ENCODE data around the gene RTTN. TPM values are rescaled to one million over a fixed set of nuclear protein-coding genes. Genes with fewer than 3 reads are reported as not detected.

RTTN gene
- polyA plus RNA-seq, 2 of the 4 experiments (the other 2 are of a cell fraction), result 8.4 to 24.6 TPM

DNA sequence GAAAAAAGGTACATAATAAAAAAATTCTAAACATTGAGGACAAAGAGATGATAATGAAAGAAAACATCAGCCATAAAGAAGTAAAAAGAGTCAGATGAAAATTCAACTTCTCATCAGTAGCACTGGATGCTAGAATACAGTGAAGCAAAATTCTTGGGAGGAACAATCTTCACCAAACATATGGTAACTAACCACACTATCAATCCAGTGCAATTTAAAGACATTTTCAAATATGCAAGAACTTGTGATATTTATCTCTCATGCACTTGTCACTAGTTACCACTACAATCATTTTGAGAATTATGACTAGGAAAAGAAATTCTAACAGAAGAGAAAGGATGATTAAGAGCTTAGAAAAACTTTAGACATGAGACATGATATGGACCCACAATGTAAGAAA, 127.4 kb downstream of the RTTN start:
- H3K9me3 ChIP-seq, result no peaks in the 10 kb centered on the region
- CTCF ChIA-PET, result no interaction called here
- no peak overlapping the region for H3K4me3 ChIP-seq
- DNase-seq (ENCODE audit: low read depth in 1 of 2, low spot score in 1 of 2) (no peak), FAIRE-seq (no peak), ATAC-seq (no peak)
- no peak for TF ChIP-seq NR3C1 (IDR thresholded peaks at IDR 0.05)
- TF ChIP-seq, protein P1, sequence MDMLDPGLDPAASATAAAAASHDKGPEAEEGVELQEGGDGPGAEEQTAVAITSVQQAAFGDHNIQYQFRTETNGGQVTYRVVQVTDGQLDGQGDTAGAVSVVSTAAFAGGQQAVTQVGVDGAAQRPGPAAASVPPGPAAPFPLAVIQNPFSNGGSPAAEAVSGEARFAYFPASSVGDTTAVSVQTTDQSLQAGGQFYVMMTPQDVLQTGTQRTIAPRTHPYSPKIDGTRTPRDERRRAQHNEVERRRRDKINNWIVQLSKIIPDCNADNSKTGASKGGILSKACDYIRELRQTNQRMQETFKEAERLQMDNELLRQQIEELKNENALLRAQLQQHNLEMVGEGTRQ (IDR thresholded peaks at IDR 0.05), result no peak
- TF ChIP-seq, protein P2, sequence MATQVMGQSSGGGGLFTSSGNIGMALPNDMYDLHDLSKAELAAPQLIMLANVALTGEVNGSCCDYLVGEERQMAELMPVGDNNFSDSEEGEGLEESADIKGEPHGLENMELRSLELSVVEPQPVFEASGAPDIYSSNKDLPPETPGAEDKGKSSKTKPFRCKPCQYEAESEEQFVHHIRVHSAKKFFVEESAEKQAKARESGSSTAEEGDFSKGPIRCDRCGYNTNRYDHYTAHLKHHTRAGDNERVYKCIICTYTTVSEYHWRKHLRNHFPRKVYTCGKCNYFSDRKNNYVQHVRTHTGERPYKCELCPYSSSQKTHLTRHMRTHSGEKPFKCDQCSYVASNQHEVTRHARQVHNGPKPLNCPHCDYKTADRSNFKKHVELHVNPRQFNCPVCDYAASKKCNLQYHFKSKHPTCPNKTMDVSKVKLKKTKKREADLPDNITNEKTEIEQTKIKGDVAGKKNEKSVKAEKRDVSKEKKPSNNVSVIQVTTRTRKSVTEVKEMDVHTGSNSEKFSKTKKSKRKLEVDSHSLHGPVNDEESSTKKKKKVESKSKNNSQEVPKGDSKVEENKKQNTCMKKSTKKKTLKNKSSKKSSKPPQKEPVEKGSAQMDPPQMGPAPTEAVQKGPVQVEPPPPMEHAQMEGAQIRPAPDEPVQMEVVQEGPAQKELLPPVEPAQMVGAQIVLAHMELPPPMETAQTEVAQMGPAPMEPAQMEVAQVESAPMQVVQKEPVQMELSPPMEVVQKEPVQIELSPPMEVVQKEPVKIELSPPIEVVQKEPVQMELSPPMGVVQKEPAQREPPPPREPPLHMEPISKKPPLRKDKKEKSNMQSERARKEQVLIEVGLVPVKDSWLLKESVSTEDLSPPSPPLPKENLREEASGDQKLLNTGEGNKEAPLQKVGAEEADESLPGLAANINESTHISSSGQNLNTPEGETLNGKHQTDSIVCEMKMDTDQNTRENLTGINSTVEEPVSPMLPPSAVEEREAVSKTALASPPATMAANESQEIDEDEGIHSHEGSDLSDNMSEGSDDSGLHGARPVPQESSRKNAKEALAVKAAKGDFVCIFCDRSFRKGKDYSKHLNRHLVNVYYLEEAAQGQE (IDR thresholded peaks at IDR 0.05), result no peak
- TF ChIP-seq EP300 (IDR thresholded peaks at IDR 0.05), result no peak
- no peak for TF ChIP-seq CHD4 (IDR thresholded peaks at IDR 0.05; ENCODE audit: borderline replicate concordance)
- no peak overlapping the region for H3K27ac ChIP-seq
- H3K4me1 ChIP-seq, result no peaks in the 10 kb centered on the region
- no peak overlapping the region for H3K4me2 ChIP-seq
- POLR2A ChIA-PET, result no interaction called here

DNA sequence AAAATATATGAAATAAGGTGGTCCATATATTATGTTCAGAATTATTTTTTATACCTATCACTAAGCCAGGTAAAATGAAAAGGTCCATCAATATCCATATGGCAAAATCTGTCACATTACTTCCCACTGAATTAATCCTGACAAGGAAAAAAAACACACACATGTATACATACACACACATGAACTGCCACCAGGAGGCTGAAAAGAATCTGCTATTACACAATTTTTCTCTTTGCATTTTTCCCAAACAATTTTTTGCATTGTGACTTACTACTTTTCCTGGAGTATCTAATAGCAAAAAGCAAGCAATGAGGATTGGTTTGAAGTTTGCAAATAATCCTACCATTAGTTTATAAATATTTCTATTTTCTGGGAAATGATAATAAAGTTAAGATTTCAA, 129.6 kb downstream of the RTTN start:
- ATAC-seq (no peak), FAIRE-seq (no peak), DNase-seq (ENCODE audit: low read depth in 1 of 2, low spot score in 1 of 2) (no peak)
- no peaks in the 10 kb centered on the region for H3K4me1 ChIP-seq
- no peak overlapping the region for H3K27ac ChIP-seq
- POLR2A ChIA-PET, result no interaction called here
- TF ChIP-seq RARB (CRISPR knock-in tag; IDR thresholded peaks at IDR 0.05), result no peak
- TF ChIP-seq CBX8 (IDR thresholded peaks at IDR 0.05), result no peak
- TF ChIP-seq, protein P2 (IDR thresholded peaks at IDR 0.05), result no peak
- TF ChIP-seq, protein P3, sequence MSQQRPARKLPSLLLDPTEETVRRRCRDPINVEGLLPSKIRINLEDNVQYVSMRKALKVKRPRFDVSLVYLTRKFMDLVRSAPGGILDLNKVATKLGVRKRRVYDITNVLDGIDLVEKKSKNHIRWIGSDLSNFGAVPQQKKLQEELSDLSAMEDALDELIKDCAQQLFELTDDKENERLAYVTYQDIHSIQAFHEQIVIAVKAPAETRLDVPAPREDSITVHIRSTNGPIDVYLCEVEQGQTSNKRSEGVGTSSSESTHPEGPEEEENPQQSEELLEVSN (IDR thresholded peaks at IDR 0.05; ENCODE audit: borderline replicate concordance, low read depth), result no peak
- TF ChIP-seq, protein P4, sequence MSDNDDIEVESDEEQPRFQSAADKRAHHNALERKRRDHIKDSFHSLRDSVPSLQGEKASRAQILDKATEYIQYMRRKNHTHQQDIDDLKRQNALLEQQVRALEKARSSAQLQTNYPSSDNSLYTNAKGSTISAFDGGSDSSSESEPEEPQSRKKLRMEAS (IDR thresholded peaks at IDR 0.05), result no peak
- no peak for TF ChIP-seq RCOR1 (IDR thresholded peaks at IDR 0.05; ENCODE audit: low read depth, low read length)
- H3K4me2 ChIP-seq, result no peak overlapping the region
- no peaks in the 10 kb centered on the region for H3K9me3 ChIP-seq
- CTCF ChIA-PET, result no interaction called here
- no peak overlapping the region for H3K4me3 ChIP-seq

DNA sequence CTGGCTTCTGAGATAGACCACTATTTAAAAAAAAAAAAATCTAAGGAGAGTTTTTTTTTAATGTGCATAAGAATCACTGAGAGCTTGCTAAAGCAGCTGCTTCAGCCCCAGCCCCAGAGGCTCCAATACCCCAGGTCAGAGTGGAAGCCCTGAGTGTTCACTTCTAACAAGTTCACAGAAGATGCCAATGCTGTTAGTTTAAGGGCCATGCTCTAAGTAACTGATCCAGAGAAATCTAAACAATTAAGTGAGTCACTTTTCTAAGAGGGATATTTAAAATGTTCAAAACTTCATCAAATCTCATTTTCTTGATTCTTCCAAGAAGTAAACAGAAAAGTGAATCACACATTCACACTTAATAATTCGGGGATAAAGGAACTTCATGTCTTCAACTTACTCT, 131.4 kb downstream of the RTTN start:
- WGBS (ENCODE audit: missing lambda C conversion rate), result 81% methylated on average over 1 of the region's 1 CpG
- Histone ChIP-seq H3K27ac (no peak overlapping the region), H3K9me3 (no peaks in the 10 kb centered on the region), H3K4me2 (no peak overlapping the region), H3K4me3 (no peak overlapping the region), H3K4me1 (no peaks in the 10 kb centered on the region)
- CTCF ChIA-PET, result no interaction called here
- DNase-seq (ENCODE audit: low read depth in 1 of 2, low spot score in 1 of 2), result no peak
- POLR2A ChIA-PET, result no interaction called here
- ATAC-seq, result no peak
- FAIRE-seq, result no peak
- TF ChIP-seq ZFP36 (IDR thresholded peaks at IDR 0.05; ENCODE audit: borderline replicate concordance, partially characterized antibody), result no peak
- TF ChIP-seq CEBPB (IDR thresholded peaks at IDR 0.05), result no peak
- TF ChIP-seq PHF8 (IDR thresholded peaks at IDR 0.05; ENCODE audit: borderline replicate concordance, low read depth), result no peak
- no peak for TF ChIP-seq MAZ (IDR thresholded peaks at IDR 0.05; ENCODE audit: borderline replicate concordance, low read depth, low read length)
- TF ChIP-seq MYC (IDR thresholded peaks at IDR 0.05; ENCODE audit: borderline replicate concordance, low read length), result no peak
- TF ChIP-seq RARB (CRISPR knock-in tag; IDR thresholded peaks at IDR 0.05), result no peak
- TF ChIP-seq FOSL2 (IDR thresholded peaks at IDR 0.05), result no peak
- TF ChIP-seq FOSL2 (CRISPR knock-in tag; IDR thresholded peaks at IDR 0.05), result no peak
- TF ChIP-seq, protein P5, sequence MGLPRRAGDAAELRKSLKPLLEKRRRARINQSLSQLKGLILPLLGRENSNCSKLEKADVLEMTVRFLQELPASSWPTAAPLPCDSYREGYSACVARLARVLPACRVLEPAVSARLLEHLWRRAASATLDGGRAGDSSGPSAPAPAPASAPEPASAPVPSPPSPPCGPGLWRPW (IDR thresholded peaks at IDR 0.05), result no peak
- TF ChIP-seq SMC3 (IDR thresholded peaks at IDR 0.05), result no peak
- TF ChIP-seq, protein P2 (IDR thresholded peaks at IDR 0.05), result no peak
- TF ChIP-seq, protein P6, sequence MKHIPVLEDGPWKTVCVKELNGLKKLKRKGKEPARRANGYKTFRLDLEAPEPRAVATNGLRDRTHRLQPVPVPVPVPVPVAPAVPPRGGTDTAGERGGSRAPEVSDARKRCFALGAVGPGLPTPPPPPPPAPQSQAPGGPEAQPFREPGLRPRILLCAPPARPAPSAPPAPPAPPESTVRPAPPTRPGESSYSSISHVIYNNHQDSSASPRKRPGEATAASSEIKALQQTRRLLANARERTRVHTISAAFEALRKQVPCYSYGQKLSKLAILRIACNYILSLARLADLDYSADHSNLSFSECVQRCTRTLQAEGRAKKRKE (CRISPR knock-in tag; IDR thresholded peaks at IDR 0.05; ENCODE audit: low read depth), result no peak
- TF ChIP-seq HDAC2 (IDR thresholded peaks at IDR 0.05), result no peak

All from A549 (cell line).